KBM-7 (cell line): ENCODE results near the gene CTNNB1.

Source experiments
- DNase-seq: peaks from one replicate; pipeline ENCODE4 v3.0.0-alpha.2; 2015
- in situ Hi-C: fragments of 300-500 bp; cut with MboI; formaldehyde crosslinking; loops from 2 replicates; pipeline ENCODE4 v1.14.3; 2020; ENCODE audit warnings: low sequenced_read_pairs, low pct_unique_long_range_greater_than_20kb, mixed read lengths

Gene CTNNB1

GRCh38 chr3:41288785-41289184, 89.5 kb downstream of the CTNNB1 start:
- no peak for DNase-seq
- in situ Hi-C loops, result no loop called here
